GM12878 (cell line): Measurements from ENCODE around the gene SLC66A1. TPM values are rescaled to one million over a fixed set of nuclear protein-coding genes. Genes with fewer than 3 reads are reported as not detected.
A peak's percentile ranks its signal among the peaks of the same experiment; 100 is the strongest.

ENCODE experiments used
- ATAC-seq: fragments of 200-7000 bp; cut with Tn5 transposase; 3 replicates; pipeline ENCODE4 v1.9.1; 2020; ENCODE audit warnings: mild to moderate bottlenecking, moderate library complexity
- BruUV-seq: library from RNA; stranded (reverse); fragments of 400-500 nt; replicated peaks from 2 replicates; lab custom pipeline; 2021; lab: Mats Ljungman, UMichigan
- CTCF ChIA-PET: fragments of 300-600 bp; sonication (Branson Sonifier 250); formaldehyde crosslinking; extraction: SDS; loops from one replicate; lab custom pipeline; 2021; ENCODE audit warnings: inconsistent platforms; lab: Yijun Ruan, JAX
- POLR2A ChIA-PET: fragments of 350-600 bp; formaldehyde crosslinking; extraction: SDS; loops from one replicate; lab custom pipeline; 2021; ENCODE audit warnings: inconsistent platforms; lab: Charles Lee
- RAD21 ChIA-PET: fragments of 300-600 bp; sonication (Branson Sonifier 250); formaldehyde crosslinking; loops from one replicate; lab custom pipeline; 2023; ENCODE audit warnings: antibody characterized with exemption; ENCODE audit not compliant: unreplicated experiment; lab: Charles Lee
- SMC1A ChIA-PET: fragments of 300-600 bp; sonication (Branson Sonifier 250); formaldehyde crosslinking; loops from one replicate; lab custom pipeline; 2023; ENCODE audit not compliant: unreplicated experiment, uncharacterized antibody; lab: Charles Lee
- DNase-seq: peaks from one replicate; pipeline ENCODE4 v3.0.0-alpha.2; 2011; ENCODE audit warnings: low read depth, low spot score
- FAIRE-seq: peaks from 3 replicates; lab custom pipeline; 2011; peaks lifted over from hg19 to GRCh38; lab: Jason Lieb, UNC
- H2AFZ ChIP-seq: 2 replicates; pipeline ENCODE4 v1.6.0; 2011; ENCODE audit warnings: low read depth, low read length, control low read depth; ENCODE audit not compliant: control insufficient read depth
- H3K27ac ChIP-seq: 2 replicates; pipeline ENCODE4 v1.5.1; 2011; ENCODE audit warnings: control low read depth; ENCODE audit not compliant: control insufficient read depth, insufficient read depth
- H3K27me3 ChIP-seq, 2 experiments: replicated peaks in 1 of 2; 2 replicates each; pipeline versions ENCODE4 v1.6.0 to v1.6.1; 2011; ENCODE audit warnings: low read length in 1 of 2; ENCODE audit not compliant: control insufficient read depth in 2 of 2, insufficient read depth in 2 of 2
- H3K36me3 ChIP-seq, 2 experiments: 2 replicates each; pipeline ENCODE4 v1.5.1; 2011; ENCODE audit warnings: low read length in 1 of 2; ENCODE audit not compliant: control insufficient read depth in 2 of 2, insufficient read depth in 2 of 2
- H3K4me1 ChIP-seq: 2 replicates; pipeline ENCODE4 v1.6.1; 2011; ENCODE audit warnings: mild to moderate bottlenecking, low read length, moderate library complexity, mixed read lengths; ENCODE audit not compliant: control insufficient read depth, insufficient read depth
- H3K4me2 ChIP-seq: 2 replicates; pipeline ENCODE4 v1.6.0; 2011; ENCODE audit warnings: control low read depth; ENCODE audit not compliant: control insufficient read depth, insufficient read depth
- H3K4me3 ChIP-seq: fragments of 200-600 bp; sonication (generic); 2 replicates; pipeline ENCODE4 v1.5.1; 2016
- H3K79me2 ChIP-seq: 2 replicates; pipeline ENCODE4 v1.6.0; 2011; ENCODE audit warnings: low read length; ENCODE audit not compliant: control insufficient read depth, insufficient read depth
- H3K9ac ChIP-seq: 2 replicates; pipeline ENCODE4 v1.8.0; 2011; ENCODE audit warnings: low read length, control low read depth, mixed read lengths; ENCODE audit not compliant: control insufficient read depth, insufficient read depth
- H3K9me3 ChIP-seq: replicated peaks from 3 replicates; pipeline ENCODE4 v1.5.1; 2011; ENCODE audit warnings: mild to moderate bottlenecking, low read length; ENCODE audit not compliant: control insufficient read depth, insufficient read depth
- H4K20me1 ChIP-seq: 2 replicates; pipeline ENCODE4 v1.6.0; 2011; ENCODE audit not compliant: control insufficient read depth, insufficient read depth
- ATF7 ChIP-seq: fragments of 450-650 bp; IDR thresholded peaks from 2 replicates; pipeline ENCODE4 v1.6.1; 2016; ENCODE audit warnings: low read depth, mild to moderate bottlenecking
- BCL11A ChIP-seq: IDR thresholded peaks from 2 replicates; pipeline ENCODE4 v1.6.1; 2011; ENCODE audit warnings: low read depth, low read length
- KAT2A ChIP-seq: conservative IDR thresholded peaks from 2 replicates; pipeline ENCODE4 v1.6.1; 2011; ENCODE audit warnings: low read depth, low read length; ENCODE audit not compliant: control insufficient read depth
- NFXL1 ChIP-seq: fragments of 450-650 bp; IDR thresholded peaks from 2 replicates; pipeline ENCODE4 v1.6.1; 2017; ENCODE audit warnings: antibody characterized with exemption, mild to moderate bottlenecking, borderline replicate concordance
- POLR2A ChIP-seq: IDR thresholded peaks from 2 replicates; pipeline ENCODE4 v1.6.1; 2011; ENCODE audit warnings: low read depth, mild to moderate bottlenecking, low read length
- SMARCA5 ChIP-seq: fragments of 450-650 bp; IDR thresholded peaks from 2 replicates; pipeline ENCODE4 v1.6.1; 2017; ENCODE audit warnings: mild to moderate bottlenecking
- WGBS: methylation state at CpG from one replicate; pipeline ENCODE4 v1.1.6; 2016; ENCODE audit warnings: low lambda C conversion rate; ENCODE audit not compliant: insufficient replicate concordance, insufficient coverage; ENCODE audit errors: missing lambda C conversion rate; 5-methylcytosine and 5-hydroxymethylcytosine counted together
- in situ Hi-C: fragments of 300-500 bp; cut with MboI; formaldehyde crosslinking; loops from 9 replicates; pipeline ENCODE4 v1.14.3; 2018; ENCODE audit warnings: mixed read lengths
- intact Hi-C: fragments of 100-400 bp; cut with micrococcal nuclease; formaldehyde crosslinking; loops from one replicate; pipeline ENCODE4 v1.14.2; 2022; ENCODE audit not compliant: unreplicated experiment
- polyA plus RNA-seq, 11 experiments: library from polyadenylated mRNA; depleted of rRNA in 4 of 11; unstranded in 6 of 11; stranded (reverse) in 5 of 11; fragments of >200 nt; fragmentation: Nextera tagmentation in 4 of 11; fragmentation: Illumina TruSeq in 1 of 11; extraction: Ambion mirVana in 4 of 11; extraction: Trizol in 1 of 11; gene quantifications; 1 replicate in 1 of 11; 2 replicates in 10 of 11; pipeline versions ENCODE4 v1.2.1 to v1.2.3, GENCODE V29; 2011 to 2016; ENCODE audit warnings: inconsistent platforms in 2 of 11, missing spikeins in 2 of 11, low read depth in 1 of 11
- total RNA-seq, 4 experiments: library from RNA; depleted of rRNA in 3 of 4; stranded (reverse); fragments of >200 nt in 3 of 4; fragmentation: Illumina TruSeq in 1 of 4; extraction: Trizol in 1 of 4; gene quantifications; 2 replicates each; pipeline versions ENCODE4 v1.2.1 to v1.2.3, GENCODE V29; 2013 to 2021

The SLC66A1 gene
- total and polyA plus RNA-seq, 10 of the 15 experiments (the other 5 are each of a cell fraction or from before 2014, with no cell fraction given) = 0.58 to 22.0 (median 10.2) TPM

- TF ChIP-seq NFXL1 (no peak), SMARCA5 (no peak), POLR2A (peak; percentile 37; the same call in 1 of the 2 replicates), KAT2A (no peak), ATF7 (no peak)
- TF ChIP-seq, all 136 proteins: peak for 1
- H3K27me3 ChIP-seq = no peaks in the 10 kb centered on the region
- no peak overlapping the region for H3K4me3 ChIP-seq
- no peaks in the 10 kb centered on the region for H3K79me2 ChIP-seq
- H3K9ac ChIP-seq = no peak overlapping the region
- H3K36me3 ChIP-seq = no peaks in the 10 kb centered on the region; a peak in 3 of 4 replicates
- intact Hi-C loops (no loop called here), in situ Hi-C loops (no loop called here)
- ChIA-PET CTCF (no interaction called here), SMC1A (no interaction called here), RAD21 (no interaction called here), POLR2A (interaction anchor here (1.1 kb wide), 1 partner anchor 136 kb away, joined by 3 read pairs; no protein-coding TSS in a partner anchor)
- H3K27ac ChIP-seq = no peak overlapping the region
- H2AFZ ChIP-seq = no peak overlapping the region
- 89% methylated on average over 9 of the region's 9 CpGs for WGBS
- no peaks in the 10 kb centered on the region for H4K20me1 ChIP-seq
- no peaks in the 10 kb centered on the region for H3K9me3 ChIP-seq
- FAIRE-seq (no peak), DNase-seq (no peak), ATAC-seq (no peak)
- no peak overlapping the region for H3K4me2 ChIP-seq
- no TSS peak for BruUV-seq
- 0 out of 2 replicates have a peak, but pooled peaks cover 3% of the 10 kb centered on the region for H3K4me1 ChIP-seq
Measured at GRCh38 chr1:19333587-19334354, 21.6 kb downstream of the SLC66A1 start.

DNA sequence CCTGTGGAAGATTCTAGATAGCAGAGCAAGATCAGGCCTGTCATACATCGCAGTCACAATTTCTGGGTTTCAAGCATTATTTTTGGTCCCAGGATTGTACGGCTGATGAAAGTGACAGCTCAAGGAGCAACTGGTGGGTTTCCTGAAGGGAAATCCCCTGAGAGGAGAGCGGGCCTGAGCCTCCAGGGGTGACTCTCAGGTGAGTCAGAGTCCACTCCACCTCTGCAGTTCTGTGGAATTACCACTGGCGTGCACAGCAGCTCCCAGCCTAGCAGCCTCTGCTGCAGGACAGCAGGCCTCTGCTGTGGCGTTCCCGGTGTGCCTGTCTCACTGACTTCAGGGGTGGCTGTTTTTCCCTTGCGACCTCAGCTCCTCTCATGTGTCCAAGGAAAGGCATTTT, 24.4 kb downstream of the SLC66A1 start:
- H3K36me3 ChIP-seq = peaks cover 3 to 15% of the 10 kb centered on the region in 2 experiments; a peak in 3 of 4 replicates
- no peaks in the 10 kb centered on the region for H4K20me1 ChIP-seq
- no peaks in the 10 kb centered on the region for H3K27me3 ChIP-seq
- H3K4me3 ChIP-seq = no peak overlapping the region
- in situ Hi-C loops (no loop called here), intact Hi-C loops (no loop called here)
- ATAC-seq (no peak), FAIRE-seq (no peak), DNase-seq (no peak)
- H3K9me3 ChIP-seq = no peaks in the 10 kb centered on the region
- 0 out of 2 replicates have a peak, but pooled peaks cover 3% of the 10 kb centered on the region for H3K4me1 ChIP-seq
- no peak overlapping the region for H3K27ac ChIP-seq
- H3K9ac ChIP-seq = no peak overlapping the region
- TF ChIP-seq BCL11A (no peak), POLR2A (0 out of 2 replicates have a peak, but pooled peaks have one; percentile 9)
- BruUV-seq = no TSS peak
- no peaks in the 10 kb centered on the region for H3K79me2 ChIP-seq
- no peak overlapping the region for H2AFZ ChIP-seq
- CTCF ChIA-PET = no interaction called here
- H3K4me2 ChIP-seq = no peak overlapping the region
- POLR2A ChIA-PET = interaction anchor here (0.5 kb wide), 1 partner anchor 17 kb away, joined by 5 read pairs; no protein-coding TSS in a partner anchor
- RAD21 ChIA-PET = no interaction called here
- SMC1A ChIA-PET = no interaction called here
- WGBS = 53% methylated on average over 7 of the region's 7 CpGs
